GM21825 (cell line): ENCODE measurements around the gene PIKFYVE.

Source experiments
- ATAC-seq: cut with Tn5 transposase; IDR thresholded peaks from one replicate; pipeline ENCODE4 v1.9.1; 2021; ENCODE audit warnings: mild to moderate bottlenecking, moderate library complexity; ENCODE audit not compliant: unreplicated experiment

PIKFYVE gene

GRCh38 chr2:208407667-208408066 lies 141.6 kb downstream of the PIKFYVE start:
- no peak for ATAC-seq
